ENCODE measurements around the gene RTTN. TPM values are rescaled to one million over a fixed set of nuclear protein-coding genes. Genes with fewer than 3 reads are reported as not detected.

The RTTN gene
- total and polyA plus RNA-seq, 9 of the 15 experiments (the other 6 are each of a cell fraction or from before 2014, with no cell fraction given) = 3.1 to 18.3 (median 10.6) TPM

- no peak for TF ChIP-seq PTTG1 (tag; IDR thresholded peaks at IDR 0.05; ENCODE audit: low read depth)
- no peak for TF ChIP-seq SMARCC2 (IDR thresholded peaks at IDR 0.05; ENCODE audit: low read depth)
- TF ChIP-seq, protein P1, sequence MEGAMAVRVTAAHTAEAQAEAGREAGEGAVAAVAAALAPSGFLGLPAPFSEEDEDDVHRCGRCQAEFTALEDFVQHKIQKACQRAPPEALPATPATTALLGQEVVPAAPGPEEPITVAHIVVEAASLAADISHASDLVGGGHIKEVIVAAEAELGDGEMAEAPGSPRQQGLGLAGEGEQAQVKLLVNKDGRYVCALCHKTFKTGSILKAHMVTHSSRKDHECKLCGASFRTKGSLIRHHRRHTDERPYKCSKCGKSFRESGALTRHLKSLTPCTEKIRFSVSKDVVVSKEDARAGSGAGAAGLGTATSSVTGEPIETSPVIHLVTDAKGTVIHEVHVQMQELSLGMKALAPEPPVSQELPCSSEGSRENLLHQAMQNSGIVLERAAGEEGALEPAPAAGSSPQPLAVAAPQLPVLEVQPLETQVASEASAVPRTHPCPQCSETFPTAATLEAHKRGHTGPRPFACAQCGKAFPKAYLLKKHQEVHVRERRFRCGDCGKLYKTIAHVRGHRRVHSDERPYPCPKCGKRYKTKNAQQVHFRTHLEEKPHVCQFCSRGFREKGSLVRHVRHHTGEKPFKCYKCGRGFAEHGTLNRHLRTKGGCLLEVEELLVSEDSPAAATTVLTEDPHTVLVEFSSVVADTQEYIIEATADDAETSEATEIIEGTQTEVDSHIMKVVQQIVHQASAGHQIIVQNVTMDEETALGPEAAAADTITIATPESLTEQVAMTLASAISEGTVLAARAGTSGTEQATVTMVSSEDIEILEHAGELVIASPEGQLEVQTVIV (CRISPR knock-in tag; IDR thresholded peaks at IDR 0.05; ENCODE audit: borderline replicate concordance) = no peak
- TF ChIP-seq, protein P2, sequence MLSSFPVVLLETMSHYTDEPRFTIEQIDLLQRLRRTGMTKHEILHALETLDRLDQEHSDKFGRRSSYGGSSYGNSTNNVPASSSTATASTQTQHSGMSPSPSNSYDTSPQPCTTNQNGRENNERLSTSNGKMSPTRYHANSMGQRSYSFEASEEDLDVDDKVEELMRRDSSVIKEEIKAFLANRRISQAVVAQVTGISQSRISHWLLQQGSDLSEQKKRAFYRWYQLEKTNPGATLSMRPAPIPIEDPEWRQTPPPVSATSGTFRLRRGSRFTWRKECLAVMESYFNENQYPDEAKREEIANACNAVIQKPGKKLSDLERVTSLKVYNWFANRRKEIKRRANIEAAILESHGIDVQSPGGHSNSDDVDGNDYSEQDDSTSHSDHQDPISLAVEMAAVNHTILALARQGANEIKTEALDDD (IDR thresholded peaks at IDR 0.05) = no peak
- no peak for TF ChIP-seq RBM39 (optimal IDR thresholded peaks at IDR 0.05; ENCODE audit: low read depth, low read length)
- no peak for TF ChIP-seq THAP12 (CRISPR knock-in tag; IDR thresholded peaks at IDR 0.05)
- TF ChIP-seq CBFB (CRISPR knock-in tag; IDR thresholded peaks at IDR 0.05) = 0 out of 2 replicates have a peak, but pooled peaks have one; percentile 52
- no peak for TF ChIP-seq MAFK (IDR thresholded peaks at IDR 0.05; ENCODE audit: low read length)
- TF ChIP-seq ELF2 (CRISPR knock-in tag; IDR thresholded peaks at IDR 0.05) = no peak
- peak; percentile 91 for TF ChIP-seq CXXC5 (CRISPR knock-in tag; IDR thresholded peaks at IDR 0.05)
- TF ChIP-seq, protein P3, sequence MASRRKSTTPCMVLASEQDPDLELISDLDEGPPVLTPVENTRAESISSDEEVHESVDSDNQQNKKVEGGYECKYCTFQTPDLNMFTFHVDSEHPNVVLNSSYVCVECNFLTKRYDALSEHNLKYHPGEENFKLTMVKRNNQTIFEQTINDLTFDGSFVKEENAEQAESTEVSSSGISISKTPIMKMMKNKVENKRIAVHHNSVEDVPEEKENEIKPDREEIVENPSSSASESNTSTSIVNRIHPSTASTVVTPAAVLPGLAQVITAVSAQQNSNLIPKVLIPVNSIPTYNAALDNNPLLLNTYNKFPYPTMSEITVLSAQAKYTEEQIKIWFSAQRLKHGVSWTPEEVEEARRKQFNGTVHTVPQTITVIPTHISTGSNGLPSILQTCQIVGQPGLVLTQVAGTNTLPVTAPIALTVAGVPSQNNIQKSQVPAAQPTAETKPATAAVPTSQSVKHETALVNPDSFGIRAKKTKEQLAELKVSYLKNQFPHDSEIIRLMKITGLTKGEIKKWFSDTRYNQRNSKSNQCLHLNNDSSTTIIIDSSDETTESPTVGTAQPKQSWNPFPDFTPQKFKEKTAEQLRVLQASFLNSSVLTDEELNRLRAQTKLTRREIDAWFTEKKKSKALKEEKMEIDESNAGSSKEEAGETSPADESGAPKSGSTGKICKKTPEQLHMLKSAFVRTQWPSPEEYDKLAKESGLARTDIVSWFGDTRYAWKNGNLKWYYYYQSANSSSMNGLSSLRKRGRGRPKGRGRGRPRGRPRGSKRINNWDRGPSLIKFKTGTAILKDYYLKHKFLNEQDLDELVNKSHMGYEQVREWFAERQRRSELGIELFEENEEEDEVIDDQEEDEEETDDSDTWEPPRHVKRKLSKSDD (conservative IDR thresholded peaks at IDR 0.05; ENCODE audit: low read length) = no peak
- TF ChIP-seq SP1 (CRISPR knock-in tag; IDR thresholded peaks at IDR 0.05) = peak; percentile 66
- no peak for TF ChIP-seq OTX1 (CRISPR knock-in tag; IDR thresholded peaks at IDR 0.05)
- TF ChIP-seq PHF8 (IDR thresholded peaks at IDR 0.05; ENCODE audit: borderline replicate concordance, low read length) = peak; percentile 63; the same call in 1 of the 2 replicates
- TF ChIP-seq MYNN (IDR thresholded peaks at IDR 0.05) = no peak
- no peak for TF ChIP-seq MYNN (CRISPR knock-in tag; IDR thresholded peaks at IDR 0.05)
- no peak for TF ChIP-seq NR4A1 (CRISPR knock-in tag; IDR thresholded peaks at IDR 0.05)
- 0 out of 2 replicates have a peak, but pooled peaks have one; percentile 70 for TF ChIP-seq NR4A1 (tag; IDR thresholded peaks at IDR 0.05)
- TF ChIP-seq ZBTB17 (CRISPR knock-in tag; IDR thresholded peaks at IDR 0.05) = no peak
- TF ChIP-seq BRCA1 (IDR thresholded peaks at IDR 0.05) = no peak
- TF ChIP-seq BRCA1 (CRISPR knock-in tag; IDR thresholded peaks at IDR 0.05) = no peak
Measured at GRCh38 chr18:70205421-70206397, at the start of gene RTTN (continued).
